IMR-90 (cell line): ENCODE data around the gene ELFN1. TPM values are rescaled to one million over a fixed set of nuclear protein-coding genes. Genes with fewer than 3 reads are reported as not detected.

Source experiments
- ATAC-seq: fragments of 200-7000 bp; cut with Tn5 transposase; 2 replicates; pipeline ENCODE4 v1.9.1; 2020; ENCODE audit warnings: low read depth, mild to moderate bottlenecking, moderate library complexity
- BruUV-seq: library from RNA; stranded (reverse); fragments of 400-500 nt; replicated peaks from 2 replicates; lab custom pipeline; 2021; lab: Mats Ljungman, UMichigan
- CTCF ChIA-PET: fragments of 300-600 bp; formaldehyde crosslinking; extraction: SDS; loops from one replicate; lab custom pipeline; 2021; ENCODE audit warnings: antibody characterized with exemption; lab: Yijun Ruan, JAX
- POLR2A ChIA-PET: fragments of 300-600 bp; sonication (Branson Sonifier 250); formaldehyde crosslinking; loops from one replicate; lab custom pipeline; 2022; ENCODE audit warnings: antibody characterized with exemption; ENCODE audit not compliant: unreplicated experiment; lab: Charles Lee
- DNase-seq: peaks from one replicate; pipeline ENCODE4 v3.0.0; 2013
- H2AFZ ChIP-seq: replicated peaks from 2 replicates; pipeline ENCODE3; 2013; ENCODE audit warnings: low read length, mild to moderate bottlenecking; ENCODE audit not compliant: poor library complexity
- H2AK5ac ChIP-seq: 2 replicates; pipeline ENCODE4 v1.6.1; 2013; ENCODE audit warnings: low read depth, low read length, inconsistent platforms
- H2AK9ac ChIP-seq: replicated peaks from 2 replicates; pipeline ENCODE3; 2013; ENCODE audit warnings: mild to moderate bottlenecking, low read depth, low read length, moderate library complexity; ENCODE audit not compliant: poor library complexity
- H2BK120ac ChIP-seq: 2 replicates; pipeline ENCODE4 v1.6.1; 2013; ENCODE audit warnings: low read depth, low read length, inconsistent platforms
- H2BK15ac ChIP-seq: 3 replicates; pipeline ENCODE4 v1.6.1; 2013; ENCODE audit warnings: low read depth, low read length, inconsistent platforms
- H2BK20ac ChIP-seq: 2 replicates; pipeline ENCODE4 v1.6.1; 2013; ENCODE audit warnings: low read depth, mild to moderate bottlenecking, inconsistent platforms, low read length, moderate library complexity
- H2BK5ac ChIP-seq: 2 replicates; pipeline ENCODE4 v1.6.1; 2013; ENCODE audit warnings: mild to moderate bottlenecking, low read depth, low read length, inconsistent platforms; ENCODE audit not compliant: poor library complexity, severe bottlenecking
- H3K14ac ChIP-seq: replicated peaks from 2 replicates; pipeline ENCODE4 v1.6.1; 2013; ENCODE audit warnings: low read depth, low read length, inconsistent platforms
- H3K18ac ChIP-seq: 2 replicates; pipeline ENCODE4 v1.6.1; 2013; ENCODE audit warnings: low read depth, low read length, control low read depth
- H3K23ac ChIP-seq: 2 replicates; pipeline ENCODE4 v1.6.1; 2013; ENCODE audit warnings: low read depth, low read length, inconsistent platforms
- H3K27ac ChIP-seq: 2 replicates; pipeline ENCODE4 v1.5.1; 2013; ENCODE audit warnings: mild to moderate bottlenecking, control low read depth, low read length; ENCODE audit not compliant: insufficient read depth
- H3K27me3 ChIP-seq: 2 replicates; pipeline ENCODE4 v1.6.1; 2013; ENCODE audit warnings: low read length; ENCODE audit not compliant: control insufficient read depth, insufficient read depth
- H3K36me3 ChIP-seq: 2 replicates; pipeline ENCODE4 v1.6.1; 2013; ENCODE audit warnings: low read length, mixed read lengths; ENCODE audit not compliant: control insufficient read depth, insufficient read depth
- H3K4ac ChIP-seq: 2 replicates; pipeline ENCODE4 v1.6.1; 2013; ENCODE audit warnings: low read depth, low read length, inconsistent platforms
- H3K4me1 ChIP-seq: 2 replicates; pipeline ENCODE4 v1.6.1; 2013; ENCODE audit warnings: low read length, mixed read lengths; ENCODE audit not compliant: control insufficient read depth, insufficient read depth
- H3K4me2 ChIP-seq: 2 replicates; pipeline ENCODE4 v1.6.1; 2013; ENCODE audit warnings: low read depth, mild to moderate bottlenecking, control low read depth, low read length, moderate library complexity
- H3K4me3 ChIP-seq: 2 replicates; pipeline ENCODE4 v1.5.1; 2013; ENCODE audit warnings: low read depth, mild to moderate bottlenecking, control low read depth, low read length, moderate library complexity; ENCODE audit not compliant: insufficient read depth
- H3K56ac ChIP-seq: 2 replicates; pipeline ENCODE4 v1.6.1; 2013; ENCODE audit warnings: low read length, inconsistent platforms; ENCODE audit not compliant: insufficient read depth; ENCODE audit errors: extremely low read depth
- H3K79me1 ChIP-seq, 2 experiments: 2 replicates each; pipeline ENCODE4 v1.6.1; 2013; ENCODE audit warnings: low read length in 2 of 2, inconsistent platforms in 1 of 2, low read depth in 1 of 2
- H3K9ac ChIP-seq: 2 replicates; pipeline ENCODE4 v1.6.1; 2013; ENCODE audit warnings: low read depth, low read length, control low read depth
- H3K9me1 ChIP-seq: 2 replicates; pipeline ENCODE4 v1.6.1; 2013; ENCODE audit warnings: low read length, inconsistent platforms; ENCODE audit not compliant: insufficient read depth
- H3K9me3 ChIP-seq: 2 replicates; pipeline ENCODE4 v1.6.1; 2013; ENCODE audit warnings: low read length; ENCODE audit not compliant: control insufficient read depth, insufficient read depth
- H4K20me1 ChIP-seq: 2 replicates; pipeline ENCODE4 v1.6.1; 2013; ENCODE audit warnings: low read length, inconsistent platforms; ENCODE audit not compliant: insufficient read depth
- H4K5ac ChIP-seq: 2 replicates; pipeline ENCODE4 v1.6.1; 2013; ENCODE audit warnings: mild to moderate bottlenecking, low read depth, low read length, control low read depth
- H4K8ac ChIP-seq, 2 experiments: 2 replicates each; pipeline ENCODE4 v1.6.1; 2013; ENCODE audit warnings: low read depth in 2 of 2, low read length in 2 of 2, control low read depth in 1 of 2, inconsistent platforms in 1 of 2
- H4K91ac ChIP-seq: 2 replicates; pipeline ENCODE4 v1.6.1; 2013; ENCODE audit warnings: low read depth, low read length, inconsistent platforms; ENCODE audit not compliant: insufficient read depth
- BHLHE40 ChIP-seq: fragments of 150-350 bp; IDR thresholded peaks from 2 replicates; pipeline ENCODE4 v1.6.1; 2016; ENCODE audit warnings: mild to moderate bottlenecking, low read depth, low read length
- FOS ChIP-seq: fragments of 150-350 bp; IDR thresholded peaks from 2 replicates; pipeline ENCODE4 v1.6.1; 2016; ENCODE audit warnings: low read depth, low read length
- MAFK ChIP-seq: IDR thresholded peaks from 2 replicates; pipeline ENCODE4 v1.6.1; 2012; ENCODE audit warnings: low read depth, low read length, improper control_type of control experiment
- MXI1 ChIP-seq: IDR thresholded peaks from 2 replicates; pipeline ENCODE4 v1.6.1; 2012; ENCODE audit warnings: low read depth, mild to moderate bottlenecking, low read length, moderate library complexity, borderline replicate concordance
- NFE2L2 ChIP-seq: fragments of 150-350 bp; IDR thresholded peaks from 2 replicates; pipeline ENCODE4 v1.6.1; 2016; ENCODE audit warnings: low read depth, mild to moderate bottlenecking, low read length
- RAD21 ChIP-seq: IDR thresholded peaks from 2 replicates; pipeline ENCODE4 v1.6.1; 2012; ENCODE audit warnings: low read length, improper control_type of control experiment
- RFX5 ChIP-seq: IDR thresholded peaks from 2 replicates; pipeline ENCODE4 v1.8.0; 2012; ENCODE audit warnings: low read depth, mild to moderate bottlenecking, low read length, moderate library complexity
- SMC3 ChIP-seq: fragments of 150-350 bp; IDR thresholded peaks from 2 replicates; pipeline ENCODE4 v1.6.1; 2016; ENCODE audit warnings: low read depth, mild to moderate bottlenecking, antibody characterized with exemption, low read length, moderate library complexity
- WGBS, 2 experiments: methylation state at CpG; one replicate each; pipeline versions ENCODE4 v1.1.5 to v1.1.7; 2013; ENCODE audit warnings: missing lambda C conversion rate in 2 of 2; ENCODE audit not compliant: insufficient read length in 1 of 2; ENCODE audit errors: extremely low coverage in 2 of 2; 5-methylcytosine and 5-hydroxymethylcytosine counted together
- dilution Hi-C: fragments of 300-500 bp; cut with HindIII; formaldehyde crosslinking; loops from one replicate; pipeline ENCODE4 v1.14.3; 2018; ENCODE audit warnings: low sequenced_read_pairs; ENCODE audit not compliant: unreplicated experiment
- in situ Hi-C: fragments of 300-500 bp; cut with MboI; formaldehyde crosslinking; loops from 3 replicates; pipeline ENCODE4 v1.14.3; 2019; ENCODE audit warnings: low sequenced_read_pairs, inconsistent platforms, mixed read lengths
- intact Hi-C: fragments of 100-400 bp; cut with micrococcal nuclease; formaldehyde crosslinking; loops from 2 replicates; pipeline ENCODE4 v1.10.0; 2022
- polyA plus RNA-seq, 3 experiments: library from polyadenylated mRNA; depleted of rRNA; stranded (reverse); fragments of >200 nt; gene quantifications; 2 replicates each; pipeline ENCODE4 v1.2.3, GENCODE V29; 2012; ENCODE audit warnings: low replicate concordance in 1 of 3
- total RNA-seq: library from RNA; depleted of rRNA; stranded (reverse); fragments of >200 nt; gene quantifications from 2 replicates; pipeline ENCODE4 v1.2.3, GENCODE V29; 2012
- TF ChIP-seq, protein P1 (sequence below): fragments of 150-350 bp; IDR thresholded peaks from 2 replicates; pipeline ENCODE4 v1.6.1; 2017; ENCODE audit warnings: mild to moderate bottlenecking, antibody characterized with exemption, low read length, low read depth

The ELFN1 gene
- total and polyA plus RNA-seq, 2 of the 4 experiments (the other 2 are of a cell fraction): 1.6 to 5.2 TPM

DNA sequence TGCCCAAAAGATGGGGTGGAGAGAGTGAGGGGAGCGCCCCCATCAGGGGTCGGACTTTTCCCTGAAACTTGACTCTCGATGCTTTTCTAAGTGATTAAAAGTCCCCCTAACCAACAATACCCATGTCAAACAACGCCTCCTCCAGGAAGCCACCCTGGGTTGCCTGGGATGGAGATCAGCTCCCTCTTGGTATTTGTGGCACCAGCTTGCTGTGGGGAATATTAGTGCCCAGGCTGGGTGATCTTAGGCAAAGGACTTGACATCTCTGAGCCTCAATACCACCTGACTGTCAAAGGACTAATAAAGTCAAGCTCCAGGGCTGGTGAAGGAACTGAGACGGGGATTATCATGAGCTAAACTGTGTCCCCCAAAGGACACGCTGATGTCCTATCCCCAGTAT, 18.2 kb upstream of the ELFN1 start:
- TF ChIP-seq SMC3 (no peak), MXI1 (no peak), MAFK (no peak), BHLHE40 (no peak), FOS (no peak), RAD21 (no peak), RFX5 (no peak), NFE2L2 (no peak)
- TF ChIP-seq, protein P1, sequence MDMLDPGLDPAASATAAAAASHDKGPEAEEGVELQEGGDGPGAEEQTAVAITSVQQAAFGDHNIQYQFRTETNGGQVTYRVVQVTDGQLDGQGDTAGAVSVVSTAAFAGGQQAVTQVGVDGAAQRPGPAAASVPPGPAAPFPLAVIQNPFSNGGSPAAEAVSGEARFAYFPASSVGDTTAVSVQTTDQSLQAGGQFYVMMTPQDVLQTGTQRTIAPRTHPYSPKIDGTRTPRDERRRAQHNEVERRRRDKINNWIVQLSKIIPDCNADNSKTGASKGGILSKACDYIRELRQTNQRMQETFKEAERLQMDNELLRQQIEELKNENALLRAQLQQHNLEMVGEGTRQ: no peak
- Histone ChIP-seq H4K8ac (no peak overlapping the region), H4K20me1 (no peaks in the 10 kb centered on the region), H3K9ac (no peak overlapping the region), H3K79me1 (no peaks in the 10 kb centered on the region), H3K9me3 (no peaks in the 10 kb centered on the region), H2BK120ac (no peak overlapping the region), H3K14ac (no peak overlapping the region), H3K36me3 (no peaks in the 10 kb centered on the region), H3K18ac (no peak overlapping the region), H2BK15ac (no peak overlapping the region), H3K27ac (no peak overlapping the region), H2BK20ac (no peak overlapping the region), H3K56ac (no peak overlapping the region), H4K91ac (no peak overlapping the region), H3K23ac (no peak overlapping the region), H3K27me3 (peaks cover 37% of the 10 kb centered on the region), H2BK5ac (no peak overlapping the region), H2AK5ac (no peak overlapping the region), H2AFZ (no peak overlapping the region), H3K4me2 (no peak overlapping the region), H3K4me1 (no peaks in the 10 kb centered on the region), H3K4me3 (no peak overlapping the region), H2AK9ac (no peak overlapping the region), H3K4ac (no peak overlapping the region), H3K9me1 (no peaks in the 10 kb centered on the region; the same call in 1 of the 2 replicates), H4K5ac (no peak overlapping the region)
- POLR2A ChIA-PET: no interaction called here
- WGBS, 2 experiments: no CpG with 5 or more reads among the region's 6 CpGs
- intact Hi-C loops: no loop called here
- BruUV-seq: no TSS peak
- in situ Hi-C loops: loop anchor here (10.0 kb wide), 1 partner anchor 563 kb away; no protein-coding TSS in a partner anchor
- ATAC-seq (no peak), DNase-seq (no peak)
- dilution Hi-C loops: no loop called here
- CTCF ChIA-PET: no interaction called here
